HG02642 (cell line): ENCODE measurements around the gene UBL4B.

Experiments
- ATAC-seq: cut with Tn5 transposase; IDR thresholded peaks from one replicate; pipeline ENCODE4 v1.9.1; 2021; ENCODE audit warnings: mild to moderate bottlenecking; ENCODE audit not compliant: unreplicated experiment, poor library complexity

UBL4B gene

GRCh38 chr1:110112656-110113055, 413 bp downstream of the UBL4B start:
- ATAC-seq, result no peak

GRCh38 chr1:110113551-110113950, 1.3 kb downstream of the UBL4B start:
- ATAC-seq, result no peak

- ATAC-seq, result no peak
These were observed 1.9 kb downstream of the UBL4B start for GRCh38 chr1:110114173-110114572.

GRCh38 chr1:110114784-110115183, 2.5 kb downstream of the UBL4B start:
- no peak for ATAC-seq

- ATAC-seq, result no peak
These were observed 6.6 kb downstream of the UBL4B start for GRCh38 chr1:110118636-110119396.

- ATAC-seq, result no peak
These were observed 7.6 kb downstream of the UBL4B start for GRCh38 chr1:110119843-110120242.

- no peak for ATAC-seq
These were observed 8.8 kb downstream of the UBL4B start for GRCh38 chr1:110120960-110121561.

GRCh38 chr1:110123224-110123623, 11.0 kb downstream of the UBL4B start:
- no peak for ATAC-seq

GRCh38 chr1:110125810-110126209, 13.6 kb downstream of the UBL4B start:
- ATAC-seq, result no peak

DNA sequence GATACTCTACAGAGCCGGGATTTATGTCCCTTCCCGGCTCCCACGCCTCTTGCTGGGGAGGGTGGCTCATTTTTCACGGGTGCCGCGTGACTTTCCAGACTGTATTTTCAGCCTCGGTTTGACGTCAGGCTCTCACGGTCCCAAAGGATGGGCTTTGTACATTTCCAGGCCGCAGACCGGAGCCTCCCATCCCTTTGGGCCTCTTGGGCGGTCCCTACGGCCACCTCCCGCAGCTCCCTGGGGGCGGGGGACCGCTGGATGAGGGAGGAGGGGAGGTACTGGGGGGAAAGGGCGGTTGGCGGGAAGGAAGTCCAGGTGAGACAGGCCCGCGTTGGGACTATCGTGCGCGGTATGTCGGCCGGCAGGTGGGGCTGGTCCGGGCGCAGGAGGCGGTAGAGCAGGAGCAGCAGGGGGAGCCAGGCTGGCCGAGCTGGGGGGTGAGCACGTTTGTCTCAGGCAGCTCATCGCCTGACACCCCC, 17.9 kb downstream of the UBL4B start:
- no peak for ATAC-seq

- no peak for ATAC-seq
These were observed 18.7 kb downstream of the UBL4B start for GRCh38 chr1:110130989-110131388.

GRCh38 chr1:110132682-110133081, 20.4 kb downstream of the UBL4B start:
- no peak for ATAC-seq

DNA sequence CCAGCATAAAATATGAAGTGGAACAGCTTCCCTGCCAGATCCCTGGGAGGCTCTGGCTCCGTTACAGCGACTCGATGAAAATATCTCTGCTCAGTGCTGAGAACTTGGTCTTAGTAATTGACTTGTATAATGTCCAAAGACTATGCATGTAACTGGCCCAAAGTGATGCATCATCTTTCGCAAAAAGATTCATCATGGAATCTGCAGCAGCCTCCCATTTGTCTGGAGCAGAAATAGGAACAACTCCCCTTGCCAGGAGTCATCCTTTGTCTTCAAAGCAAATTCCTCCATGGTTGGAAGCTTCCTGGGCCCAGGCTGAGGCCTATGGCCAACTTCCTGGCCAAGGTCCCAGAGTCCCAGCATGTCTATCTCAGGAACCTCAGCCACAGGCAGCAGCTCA, 21.2 kb downstream of the UBL4B start:
- no peak for ATAC-seq

- no peak for ATAC-seq
These were observed 21.9 kb downstream of the UBL4B start for GRCh38 chr1:110134050-110134595.

DNA sequence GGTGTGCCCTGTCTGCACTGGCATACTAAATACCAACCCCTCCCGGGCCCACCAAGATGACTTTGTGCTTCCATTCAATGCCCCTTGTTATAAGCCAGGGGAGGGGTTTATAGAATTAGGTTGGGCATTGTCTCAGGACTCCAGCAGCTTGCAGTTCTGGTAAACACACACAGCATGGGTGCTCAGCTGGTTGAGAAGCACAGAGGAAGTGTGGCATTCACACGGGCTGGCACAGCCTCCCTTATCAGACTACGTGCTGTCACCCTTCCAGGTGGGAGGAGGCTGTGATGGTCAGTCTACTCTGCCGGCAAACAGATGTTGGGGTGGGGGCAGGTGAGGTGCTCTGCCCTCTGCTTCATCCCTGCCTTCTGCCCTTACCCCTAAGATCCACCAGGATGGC, 23.0 kb downstream of the UBL4B start:
- no peak for ATAC-seq

GRCh38 chr1:110135666-110136065, 23.4 kb downstream of the UBL4B start:
- no peak for ATAC-seq

DNA sequence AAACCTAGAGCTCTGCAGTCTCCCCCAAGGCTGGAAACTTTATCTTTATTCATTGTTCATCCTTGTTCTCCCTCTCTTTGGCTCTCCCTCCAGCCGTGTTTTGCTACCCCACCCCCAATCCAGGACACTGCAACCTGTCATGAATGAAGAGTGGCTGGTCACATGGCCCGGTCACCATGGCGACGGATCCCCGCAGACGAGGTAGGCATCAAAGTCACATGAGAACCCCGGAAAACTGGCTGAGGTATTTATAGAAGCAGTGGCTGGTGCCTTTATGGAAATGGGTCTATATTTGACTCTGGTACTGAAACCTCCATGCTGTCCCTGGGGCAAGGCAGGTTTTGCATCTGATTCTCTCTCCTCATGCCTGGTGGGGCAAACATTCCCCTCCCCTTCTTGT, 24.7 kb downstream of the UBL4B start:
- no peak for ATAC-seq

GRCh38 chr1:110138956-110139355, 26.7 kb downstream of the UBL4B start:
- ATAC-seq, result no peak

DNA sequence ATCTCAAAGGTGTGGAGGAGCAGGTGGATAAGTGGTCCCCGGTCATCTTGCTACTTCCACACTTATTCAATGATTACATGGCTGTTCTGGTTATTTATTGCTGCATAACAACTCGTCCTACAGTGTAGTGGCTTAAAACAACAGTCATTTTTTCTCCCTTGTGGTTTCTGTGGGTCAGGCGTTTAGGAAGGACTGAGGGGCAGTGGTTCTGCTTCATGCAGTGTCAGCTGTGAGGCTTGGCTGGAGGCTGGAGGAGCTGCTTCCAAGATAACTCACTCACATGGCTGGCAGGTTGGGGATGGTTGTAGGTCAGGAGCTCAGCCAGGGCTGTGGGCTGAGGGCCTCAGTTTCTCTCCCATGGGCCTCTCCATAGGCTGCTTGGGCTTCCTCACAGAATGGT, 32.1 kb downstream of the UBL4B start:
- ATAC-seq, result no peak

- no peak for ATAC-seq
These were observed 36.7 kb downstream of the UBL4B start for GRCh38 chr1:110148961-110149360.

DNA sequence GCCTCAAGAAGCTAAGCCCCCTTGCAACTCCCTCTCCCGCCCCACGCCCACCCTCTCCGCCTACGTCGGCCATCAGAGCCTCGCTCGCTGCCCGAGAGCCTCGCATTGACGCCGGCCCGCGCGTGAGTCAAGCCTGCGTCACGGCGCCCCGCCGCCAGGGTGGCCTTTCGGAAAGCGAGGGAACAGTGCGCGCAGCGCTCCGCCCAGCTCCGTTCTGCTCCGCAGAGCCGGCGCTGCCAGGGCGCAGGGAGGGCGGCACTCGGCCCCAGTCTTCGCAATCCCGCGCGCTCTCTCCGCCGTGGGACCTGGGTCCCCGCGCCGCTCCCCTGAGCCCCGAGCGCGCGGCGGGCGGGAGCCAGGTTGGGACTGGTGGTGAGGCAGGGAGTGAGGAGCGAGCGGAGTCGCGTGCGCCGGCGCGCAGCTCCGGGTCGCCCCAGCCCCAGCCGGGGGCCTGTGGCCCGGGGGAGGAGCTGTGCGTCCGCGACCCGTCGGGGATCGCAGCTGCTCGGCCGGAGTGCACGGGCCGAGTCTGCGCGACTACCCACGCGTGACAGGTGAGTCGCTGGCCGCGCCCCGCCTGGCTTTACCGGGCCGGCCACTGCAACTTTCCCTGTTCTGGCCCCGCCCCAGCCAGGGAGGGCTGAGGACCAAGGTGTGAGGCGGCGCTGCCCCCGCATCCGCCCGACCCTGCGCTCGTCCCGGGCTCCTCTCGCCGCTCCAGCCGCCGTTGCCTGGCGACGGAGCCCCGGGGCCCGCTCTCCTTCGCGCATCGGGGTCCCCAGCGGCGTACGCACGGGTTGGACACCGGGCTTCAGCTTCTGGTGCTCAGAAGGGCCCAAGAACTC, 38.3 kb downstream of the UBL4B start, which contains the start of gene SLC6A17:
Gene SLC6A17, plus strand, starts transcription at position 165 of the 845 bp plus-strand sequence. CDS start 16,436 bp downstream, outside the sequence.
- no peak for ATAC-seq
